Activated T-cell treated with anti-CD3 and anti-CD28 coated beads for 4 hours (primary cell): ENCODE measurements around the gene IHH.

ENCODE experiments used
- DNase-seq: peaks from one replicate; pipeline ENCODE4 v3.0.0-alpha.2; 2020

Gene IHH

GRCh38 chr2:219060821-219061791, at the start of gene IHH:
TSS of gene IHH (minus strand) at chr2:219060921. CDS start at chr2:219060467, 454 bp downstream.
- DNase-seq: no peak

- DNase-seq: peak; percentile 37
Observed at GRCh38 chr2:219109471-219109870, 48.8 kb upstream of the IHH start.

- no peak for DNase-seq
Observed at GRCh38 chr2:219107758-219108157, 47.0 kb upstream of the IHH start.

DNA sequence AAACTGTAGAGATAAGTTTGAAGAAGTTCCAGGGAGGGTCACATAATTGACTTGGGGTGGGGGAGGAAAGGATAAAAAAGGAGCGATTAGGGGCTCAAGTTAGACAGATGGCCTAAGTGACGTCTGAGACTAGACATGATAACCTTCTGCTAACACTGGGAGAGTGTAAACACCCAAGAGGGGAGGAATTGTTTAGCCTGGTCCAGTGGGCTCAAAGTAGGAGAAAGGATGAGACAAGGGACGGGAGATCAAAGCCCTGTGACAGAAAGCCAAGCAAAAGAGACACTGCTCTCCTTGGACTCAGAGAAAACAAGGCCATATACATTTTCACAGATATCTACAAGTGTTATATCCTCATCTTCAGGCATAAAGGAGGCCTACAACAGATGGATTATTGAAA, 45.5 kb upstream of the IHH start:
- DNase-seq: no peak

DNA sequence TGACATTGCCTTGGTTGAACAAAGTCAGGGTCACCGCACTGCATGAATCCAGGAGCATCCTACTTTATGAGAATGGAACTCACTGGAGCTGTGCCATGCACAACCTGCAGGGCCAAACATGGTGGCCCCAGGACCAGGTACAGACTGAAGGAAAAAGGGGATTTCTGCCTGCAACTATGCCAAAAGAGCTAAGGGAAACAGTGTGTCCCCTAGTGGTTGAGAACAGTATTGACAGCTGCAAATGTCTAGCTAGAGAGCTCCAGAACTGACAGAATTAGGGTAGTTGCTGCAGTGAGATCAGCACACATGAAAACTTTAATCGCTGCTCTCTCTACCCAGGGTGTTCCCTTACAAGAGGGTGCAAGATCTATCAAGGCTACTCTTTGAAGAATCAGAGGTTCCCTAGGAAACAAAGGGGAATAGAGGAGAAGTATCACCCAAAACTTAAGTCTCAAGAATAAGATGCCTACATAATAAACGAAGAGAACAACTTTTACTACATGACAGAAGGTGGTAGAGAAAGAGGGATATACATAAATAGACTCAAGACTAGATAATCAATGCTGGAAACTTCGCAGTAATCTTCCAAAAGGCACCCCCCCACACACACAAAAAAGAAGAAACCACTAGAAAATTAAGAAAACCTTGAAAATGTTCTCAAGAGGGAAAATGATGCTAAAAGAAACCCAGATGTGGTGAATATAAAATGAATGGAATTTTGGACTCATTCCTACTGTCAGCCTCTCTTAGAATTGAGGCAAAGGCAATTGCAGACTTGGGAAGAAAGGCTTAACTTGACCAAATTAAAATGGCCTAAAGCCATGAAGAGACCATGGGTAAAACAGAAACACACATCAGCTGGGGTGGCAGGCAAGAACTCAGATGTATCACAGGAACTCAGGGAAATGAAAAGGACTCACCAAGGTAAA, 43.6 kb upstream of the IHH start:
- DNase-seq: no peak

GRCh38 chr2:219099329-219099728, 38.6 kb upstream of the IHH start:
- no peak for DNase-seq

GRCh38 chr2:219095406-219095935, 34.8 kb upstream of the IHH start:
- no peak for DNase-seq

DNA sequence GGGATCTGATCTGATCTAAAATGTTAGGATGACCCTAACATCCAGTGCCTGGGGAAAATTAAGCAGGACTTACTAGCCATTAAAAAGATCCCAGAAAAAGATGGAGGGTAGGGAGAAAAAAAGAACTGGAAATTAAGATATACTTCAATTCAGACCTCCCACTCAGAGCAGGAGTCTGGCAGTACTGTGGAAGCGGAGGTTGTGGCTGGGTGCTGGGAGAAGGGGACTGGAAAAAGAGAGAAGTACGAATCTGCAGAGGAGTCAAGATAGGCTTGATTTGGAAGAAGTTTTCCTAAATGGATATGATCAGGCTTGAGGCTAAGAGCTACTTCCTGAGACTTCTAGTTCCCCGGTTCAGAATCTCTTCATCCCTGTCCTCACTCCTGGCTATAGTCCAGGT, 33.5 kb upstream of the IHH start:
- no peak for DNase-seq

DNA sequence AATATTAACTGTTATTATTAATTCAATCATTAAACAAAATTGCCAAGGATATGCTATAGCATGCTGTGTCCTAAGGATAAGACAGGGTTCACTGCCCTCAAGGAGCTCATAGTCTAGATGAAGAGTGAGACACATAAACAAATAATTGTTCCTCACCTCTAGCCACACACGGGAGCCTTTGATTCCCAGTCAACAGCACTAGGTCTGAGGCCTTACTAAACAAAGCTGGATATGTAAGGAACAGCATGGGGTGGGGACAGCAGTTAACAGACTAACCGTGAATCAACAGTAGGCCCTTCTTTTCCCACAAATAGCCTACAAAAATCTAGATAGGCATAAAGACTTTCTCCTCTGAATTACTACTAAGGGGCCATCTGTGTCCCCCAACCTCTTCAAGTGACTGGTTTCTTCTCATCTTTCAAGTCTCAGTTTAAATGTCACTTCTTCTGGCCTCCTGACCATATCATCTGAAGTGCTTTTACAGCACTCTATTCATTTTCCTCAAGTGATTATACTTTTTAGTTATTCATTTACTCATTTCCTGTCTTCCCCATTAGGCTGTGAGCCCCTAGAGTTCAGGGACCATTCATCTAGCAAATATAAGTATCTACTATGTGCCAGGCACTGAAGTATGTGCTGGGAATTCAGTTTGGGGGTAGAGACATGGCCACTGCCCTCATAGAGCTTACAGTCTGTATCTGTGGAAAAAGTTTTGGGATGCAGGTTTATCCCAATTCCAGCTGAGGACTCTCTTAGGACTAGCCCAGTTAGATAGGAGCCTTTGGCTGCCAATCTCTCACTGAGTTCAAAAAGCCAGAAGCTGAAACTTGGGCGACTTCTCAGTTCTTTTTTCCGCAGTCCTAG, 29.9 kb upstream of the IHH start:
- no peak for DNase-seq

- DNase-seq: no peak
Observed at GRCh38 chr2:219089330-219089729, 28.6 kb upstream of the IHH start.

GRCh38 chr2:219087848-219088247, 27.1 kb upstream of the IHH start:
- DNase-seq: no peak

DNA sequence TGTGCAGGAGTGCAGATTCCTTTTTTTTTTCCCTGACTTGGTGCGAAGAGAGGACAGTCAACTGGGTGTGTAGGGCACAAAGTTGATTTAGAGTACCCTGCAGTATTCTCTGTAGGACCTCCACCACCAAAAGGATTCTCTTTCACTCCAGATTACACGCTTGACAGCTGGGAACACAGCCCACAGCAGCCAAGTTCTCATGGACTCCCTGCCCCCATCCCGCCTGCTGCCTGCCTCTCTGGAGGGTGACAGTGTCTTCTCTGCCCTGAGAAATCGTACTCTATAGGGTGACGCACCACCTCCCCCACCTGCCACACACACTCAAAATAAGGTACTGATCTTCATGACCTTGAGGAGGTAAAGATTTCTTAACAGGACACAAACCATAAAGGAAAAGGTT, 26.6 kb upstream of the IHH start:
- no peak for DNase-seq

- DNase-seq: no peak
Observed at GRCh38 chr2:219086196-219086595, 25.5 kb upstream of the IHH start.

GRCh38 chr2:219084791-219085190, 24.1 kb upstream of the IHH start:
- DNase-seq: no peak

- no peak for DNase-seq
Observed at GRCh38 chr2:219082332-219082958, 21.7 kb upstream of the IHH start.

DNA sequence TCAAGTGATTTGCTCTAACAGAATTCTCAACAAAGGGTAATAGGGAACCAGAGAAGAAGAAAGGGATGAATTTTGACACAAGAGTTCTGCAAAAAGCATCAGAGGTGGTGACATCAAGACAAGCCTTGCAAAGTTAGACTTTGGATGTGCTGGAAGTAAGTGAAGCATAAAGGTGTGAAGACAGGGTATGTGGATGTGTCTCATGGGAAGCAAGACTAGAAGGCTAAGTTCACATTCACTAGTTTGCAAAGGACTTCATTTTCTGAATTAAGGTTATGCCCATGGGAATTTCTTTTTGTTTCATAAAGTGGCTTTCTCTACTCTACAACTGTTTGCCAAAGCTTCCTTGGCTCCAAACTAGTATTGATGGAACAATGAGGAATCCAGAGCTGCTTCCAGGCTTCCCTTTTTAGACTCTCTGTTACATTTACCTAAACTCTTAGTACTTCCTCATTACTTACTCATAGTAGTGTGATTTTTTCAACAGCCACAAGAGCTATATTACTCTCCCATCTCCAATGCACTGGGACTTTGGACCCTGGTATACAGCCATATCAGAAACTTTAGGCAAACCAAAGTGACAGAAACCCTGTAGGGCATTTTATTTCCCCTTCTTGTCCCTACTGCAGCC, 21.1 kb upstream of the IHH start:
- DNase-seq: no peak

GRCh38 chr2:219081096-219081495, 20.4 kb upstream of the IHH start:
- DNase-seq: no peak

GRCh38 chr2:219079417-219079816, 18.7 kb upstream of the IHH start:
- DNase-seq: no peak

DNA sequence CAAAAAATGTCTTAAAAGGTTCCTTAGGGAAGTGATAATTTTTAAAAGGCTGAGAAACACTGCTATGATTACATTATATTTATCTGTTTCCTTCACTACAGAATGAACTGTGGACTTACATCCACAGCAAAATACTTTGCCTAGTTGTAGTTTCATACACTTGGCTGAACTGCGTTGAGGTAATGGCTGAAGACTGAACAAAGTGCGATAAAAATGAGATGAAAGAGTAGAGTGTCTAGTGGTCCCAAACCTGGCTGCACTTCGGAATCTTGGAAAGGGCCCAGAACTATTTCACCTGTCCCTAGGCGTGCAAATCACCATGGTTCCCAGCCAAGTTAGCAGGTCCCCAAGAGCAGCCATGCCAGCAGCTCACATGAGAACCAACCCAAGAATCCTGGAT, 18.2 kb upstream of the IHH start:
- DNase-seq: no peak

- no peak for DNase-seq
Observed at GRCh38 chr2:219078126-219078525, 17.4 kb upstream of the IHH start.

GRCh38 chr2:219076253-219076652, 15.5 kb upstream of the IHH start:
- DNase-seq: no peak
